ENCODE measurements around the gene STK16.

GRCh38 chr2:219270055-219270372, 24.7 kb downstream of the STK16 start:
- no peak for TF ChIP-seq CTCF (IDR thresholded peaks at IDR 0.05 in 8 of 11, conservative IDR thresholded peaks at IDR 0.05 in 3 of 11)
- no peak for TF ChIP-seq POLR2AphosphoS5 (IDR thresholded peaks at IDR 0.05)
